ENCODE results near the gene ATP5F1D. TPM values are rescaled to one million over a fixed set of nuclear protein-coding genes. Genes with fewer than 3 reads are reported as not detected.
A peak's percentile ranks its signal among the peaks of the same experiment; 100 is the strongest.

The ATP5F1D gene
- total RNA-seq, 4 donors from 2014 or later: 88.3 to 299 (median 206) TPM

GRCh38 chr19:1275260-1275975 is 33.9 kb downstream of the ATP5F1D start, which contains the start of gene FAM174C:
FAM174C (plus strand) TSS chr19:1275530; CDS start chr19:1275550, 20 bp downstream.
- H3K4me1 ChIP-seq: peaks cover 0 to 66% (median 42%) of the 10 kb centered on the region in 4 donors

GRCh38 chr19:1275976-1276627 is 34.6 kb downstream of the ATP5F1D start:
- peak overlapping the region; percentile 95 to 100 (median 98) for H3K27ac ChIP-seq
- TF ChIP-seq POLR2A (IDR thresholded peaks at IDR 0.05): peak in 1 of 2 donors; percentile 40
- TF ChIP-seq CTCF (IDR thresholded peaks at IDR 0.05): no peak
- H3K9me3 ChIP-seq: no peaks in the 10 kb centered on the region
- H3K36me3 ChIP-seq: peaks cover 0 to 50% (median 0%) of the 10 kb centered on the region in 3 donors
- peak overlapping the region; percentile 64 to 90 (median 87) for H3K4me3 ChIP-seq
- no peak for DNase-seq
- H3K27me3 ChIP-seq: no peaks in the 10 kb centered on the region
- H3K4me1 ChIP-seq: peaks cover 0 to 59% (median 35%) of the 10 kb centered on the region in 4 donors

More at GRCh38 chr19:1275260-1275975, 33.9 kb downstream of the ATP5F1D start, which contains the start of gene FAM174C:
- Histone ChIP-seq H3K4me3 (peak within 1 kb of the TSS; percentile 64 to 90 (median 87)), H3K27me3 (no peaks in the 10 kb centered on the region), H3K36me3 (peaks cover 0 to 54% (median 0%) of the 10 kb centered on the region in 3 donors), H3K27ac (peak within 1 kb of the TSS; percentile 95 to 100 (median 98)), H3K9me3 (no peaks in the 10 kb centered on the region)
- TF ChIP-seq CTCF (IDR thresholded peaks at IDR 0.05) (peak in 1 of 6 experiments; percentile 28), POLR2A (IDR thresholded peaks at IDR 0.05) (peak in 1 of 2 donors; percentile 93)
- DNase-seq: peak; percentile 97 to 98 (median 98)

- Histone ChIP-seq H3K27me3 (no peaks in the 10 kb centered on the region), H3K36me3 (peaks cover 0 to 45% (median 0%) of the 10 kb centered on the region in 3 donors), H3K9me3 (no peaks in the 10 kb centered on the region), H3K4me3 (peak overlapping the region in 3 of 4 donors; percentile 85 to 90 (median 89)), H3K4me1 (peaks cover 0 to 54% (median 30%) of the 10 kb centered on the region in 4 donors), H3K27ac (peak overlapping the region; percentile 95 to 100 (median 98))
- DNase-seq: peak in 1 of 3 donors; percentile 42
- TF ChIP-seq POLR2A (IDR thresholded peaks at IDR 0.05) (no peak), CTCF (IDR thresholded peaks at IDR 0.05) (no peak)
Observed at GRCh38 chr19:1276628-1277022, 35.1 kb downstream of the ATP5F1D start.

- no peak for DNase-seq
- Histone ChIP-seq H3K27ac (peak overlapping the region; percentile 95 to 100 (median 98)), H3K4me1 (peaks cover 0 to 49% (median 28%) of the 10 kb centered on the region in 4 donors), H3K4me3 (no peak overlapping the region), H3K27me3 (no peaks in the 10 kb centered on the region), H3K9me3 (no peaks in the 10 kb centered on the region), H3K36me3 (peaks cover 0 to 41% (median 0%) of the 10 kb centered on the region in 3 donors)
- no peak for TF ChIP-seq POLR2A (IDR thresholded peaks at IDR 0.05)
- no peak for TF ChIP-seq CTCF (IDR thresholded peaks at IDR 0.05)
Observed at GRCh38 chr19:1277061-1277460, 35.5 kb downstream of the ATP5F1D start.

- no peaks in the 10 kb centered on the region for H3K27me3 ChIP-seq
- DNase-seq: no peak
- no peak overlapping the region for H3K27ac ChIP-seq
- peaks cover 0 to 44% (median 26%) of the 10 kb centered on the region in 4 donors for H3K4me1 ChIP-seq
- TF ChIP-seq POLR2A (IDR thresholded peaks at IDR 0.05) (no peak), CTCF (IDR thresholded peaks at IDR 0.05) (no peak)
- H3K9me3 ChIP-seq: no peaks in the 10 kb centered on the region
- no peak overlapping the region for H3K4me3 ChIP-seq
- H3K36me3 ChIP-seq: peaks cover 0 to 30% (median 0%) of the 10 kb centered on the region in 3 donors
Observed at GRCh38 chr19:1278074-1278473, 36.5 kb downstream of the ATP5F1D start.
